NCI-H82 treated with DMSO at 0.1 percent for 48 hours (cell line): ENCODE results near the gene RCVRN.

ENCODE experiments used
- DNase-seq: peaks from one replicate; lab custom pipeline; 2025; ENCODE audit not compliant: unreplicated experiment; lab: John Stamatoyannopoulos, UW

RCVRN gene

DNA sequence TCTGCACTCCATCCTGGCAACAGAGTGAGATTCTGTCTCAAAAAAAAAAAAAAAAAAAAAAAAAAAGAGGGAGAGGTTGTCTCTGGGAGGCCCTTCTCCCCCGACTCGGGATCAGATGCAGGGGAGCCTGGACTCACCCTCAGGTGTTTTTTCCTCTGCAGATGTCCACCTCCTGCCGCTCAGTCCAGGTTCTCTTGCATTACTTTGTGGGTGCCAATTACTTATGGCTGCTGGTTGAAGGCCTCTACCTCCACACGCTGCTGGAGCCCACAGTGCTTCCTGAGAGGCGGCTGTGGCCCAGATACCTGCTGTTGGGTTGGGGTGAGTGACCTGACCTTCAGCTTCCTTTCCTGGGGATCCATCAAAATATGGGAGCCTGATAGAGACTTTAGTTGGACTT, 45.3 kb downstream of the RCVRN start:
- DNase-seq = no peak

DNA sequence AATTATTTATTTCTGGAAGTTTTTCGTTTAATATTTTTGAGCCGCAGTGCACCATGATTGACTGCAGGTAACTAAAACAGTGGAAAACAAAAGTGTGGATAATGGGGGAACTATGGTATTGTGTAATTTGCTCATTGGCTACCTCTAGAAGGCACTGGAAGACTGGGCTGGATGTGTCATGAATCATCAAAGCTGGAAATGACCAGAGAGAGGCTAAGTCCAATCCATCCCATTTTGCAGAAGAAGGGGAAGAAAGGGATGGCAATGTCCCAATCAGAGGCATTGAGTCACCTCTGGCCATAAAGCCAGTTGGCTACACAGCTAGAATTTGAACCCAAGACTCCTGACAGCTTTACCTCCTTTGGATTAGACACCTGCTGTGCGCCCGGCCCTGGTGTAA, 50.0 kb downstream of the RCVRN start:
- DNase-seq = no peak

DNA sequence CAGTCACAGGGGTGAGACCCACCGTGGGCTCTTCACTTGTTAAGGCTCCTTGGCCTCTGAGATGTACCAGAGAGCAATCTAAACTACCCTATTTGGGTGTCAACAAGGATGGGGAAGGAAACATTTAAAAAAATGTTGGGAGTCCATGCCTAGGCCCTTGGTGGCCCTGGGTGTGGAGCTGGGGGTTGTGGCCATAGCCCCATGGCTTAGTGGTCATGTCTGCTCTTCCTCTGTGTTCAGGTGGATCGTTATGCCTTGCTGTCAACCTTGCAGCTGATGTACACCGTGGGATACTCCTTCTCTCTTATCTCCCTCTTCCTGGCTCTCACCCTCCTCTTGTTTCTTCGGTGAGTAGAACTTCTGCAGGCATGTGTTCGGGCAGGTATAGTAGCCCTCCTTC, 50.8 kb downstream of the RCVRN start:
- DNase-seq = no peak

DNA sequence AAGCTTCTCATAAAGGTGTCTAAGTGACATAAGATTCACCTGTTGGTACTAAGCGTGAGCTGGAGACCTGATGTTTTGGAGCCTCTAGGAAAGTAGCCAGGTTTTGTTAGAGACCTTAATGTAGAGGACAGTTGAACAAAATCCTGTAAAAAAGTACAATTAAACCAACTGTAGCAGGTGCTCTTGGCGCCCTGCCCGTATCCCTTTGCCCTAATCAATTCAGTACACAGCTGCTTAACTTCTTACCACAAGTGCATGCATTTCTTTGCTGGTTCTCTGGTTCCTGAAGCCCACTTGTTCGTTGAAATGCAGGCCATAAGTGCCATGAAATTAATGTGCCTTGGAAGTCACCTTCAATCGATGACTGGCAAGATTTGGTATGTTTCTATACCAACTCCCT, 54.9 kb downstream of the RCVRN start:
- no peak for DNase-seq
